SK-N-MC (cell line): ENCODE measurements around the gene NOS1.

Experiments used
- EZH2 ChIP-seq: fragments of 200-600 bp; sonication (generic); IDR thresholded peaks from one replicate; pipeline ENCODE4 v1.6.1; 2017; ENCODE audit warnings: antibody characterized with exemption
- POLR2AphosphoS5 ChIP-seq: IDR thresholded peaks from 2 replicates; pipeline ENCODE4 v1.6.1; 2012; ENCODE audit warnings: mild to moderate bottlenecking, low read depth, low read length, borderline replicate concordance

DNA sequence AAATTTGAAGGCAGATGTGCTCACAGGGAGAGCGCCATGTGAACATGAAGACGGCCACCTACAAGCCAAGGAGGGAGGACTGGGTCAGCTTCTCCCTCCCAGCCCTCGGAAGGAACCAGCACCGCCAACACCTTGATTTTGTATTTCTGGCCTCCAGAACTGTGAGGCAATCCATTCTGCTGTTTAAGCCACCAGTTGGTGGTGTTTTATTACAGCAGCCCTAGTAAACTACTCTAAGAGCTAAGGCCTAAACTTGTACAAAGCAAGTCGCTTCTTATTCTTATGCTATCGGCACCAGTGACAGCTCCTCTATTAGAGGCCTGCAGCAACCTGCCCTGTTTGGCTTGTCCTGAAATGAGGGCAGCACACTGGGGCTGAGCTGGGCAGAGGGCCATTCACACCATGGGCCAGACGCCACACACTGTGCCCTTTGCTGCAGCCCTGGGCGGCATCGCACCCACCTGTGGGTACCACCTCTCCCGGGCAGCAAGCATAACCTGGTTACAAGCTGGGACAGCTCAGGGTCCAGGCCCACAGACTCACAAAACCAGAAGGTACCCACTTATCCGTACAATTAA is 62.7 kb downstream of the NOS1 start:
- TF ChIP-seq EZH2: no peak
- TF ChIP-seq POLR2AphosphoS5: no peak
